Stimulated activated CD4-positive, alpha-beta T cell treated with anti-CD3 and anti-CD28 coated beads, Interleukin-4, amount 100 ng/mL, for 4 hours (primary cell): ENCODE data around the gene PROSER2.
"Not testable (repeated sequence)": the region's sequence is repeated elsewhere in the genome, so short reads cannot be mapped to it uniquely, and the experiment has no call there.

Source experiments
- DNase-seq, 2 experiments: peaks; one replicate each; pipeline ENCODE4 v3.0.0-alpha.2; 2020

PROSER2 gene

GRCh38 chr10:11837372-11838161 lies 14.4 kb downstream of the PROSER2 start:
- no peak for DNase-seq

- no peak for DNase-seq
Observed at GRCh38 chr10:11838298-11838852, 15.2 kb downstream of the PROSER2 start.

- DNase-seq = no peak
Observed at GRCh38 chr10:11841375-11841774, 18.2 kb downstream of the PROSER2 start.

GRCh38 chr10:11842411-11842810 lies 19.3 kb downstream of the PROSER2 start:
- DNase-seq = no peak

- no peak for DNase-seq
Observed at GRCh38 chr10:11845113-11845512, 22.0 kb downstream of the PROSER2 start.

GRCh38 chr10:11846542-11846941 lies 23.4 kb downstream of the PROSER2 start:
- DNase-seq = no peak

- DNase-seq = no peak
Observed at GRCh38 chr10:11849277-11849676, 26.1 kb downstream of the PROSER2 start.

GRCh38 chr10:11849911-11850310 lies 26.8 kb downstream of the PROSER2 start:
- DNase-seq = no peak

- DNase-seq = no peak
Observed at GRCh38 chr10:11851910-11852309, 28.8 kb downstream of the PROSER2 start.

- not testable (repeated sequence) for DNase-seq
Observed at GRCh38 chr10:11852637-11853036, 29.5 kb downstream of the PROSER2 start.

GRCh38 chr10:11853468-11853867 lies 30.3 kb downstream of the PROSER2 start:
- DNase-seq = no peak

- no peak for DNase-seq
Observed at GRCh38 chr10:11854301-11854700, 31.1 kb downstream of the PROSER2 start.

- no peak for DNase-seq
Observed at GRCh38 chr10:11856089-11856488, 32.9 kb downstream of the PROSER2 start.

- no peak for DNase-seq
Observed at GRCh38 chr10:11856678-11857077, 33.5 kb downstream of the PROSER2 start.

GRCh38 chr10:11858093-11858492 lies 34.9 kb downstream of the PROSER2 start:
- no peak for DNase-seq

- no peak for DNase-seq
Observed at GRCh38 chr10:11861341-11861740, 38.2 kb downstream of the PROSER2 start.

GRCh38 chr10:11861811-11862428 lies 38.8 kb downstream of the PROSER2 start:
- DNase-seq = no peak

GRCh38 chr10:11863353-11864109 lies 40.4 kb downstream of the PROSER2 start:
- peak; percentile 27 to 45 for DNase-seq

GRCh38 chr10:11864727-11865126 lies 41.6 kb downstream of the PROSER2 start:
- DNase-seq = no peak

GRCh38 chr10:11865561-11865960 lies 42.4 kb downstream of the PROSER2 start:
- no peak for DNase-seq

GRCh38 chr10:11866199-11866925 lies 43.2 kb downstream of the PROSER2 start:
- no peak for DNase-seq

- DNase-seq = no peak
Observed at GRCh38 chr10:11869219-11869618, 46.1 kb downstream of the PROSER2 start.
